Stimulated activated CD4-positive, alpha-beta T cell treated with anti-CD3 and anti-CD28 coated beads, Interleukin-1b, Interleukin-23, amount 100 ng/mL, for 4 hours (primary cell): Measurements from ENCODE around the gene ERVV-1.
"Not testable (repeated sequence)": the region's sequence is repeated elsewhere in the genome, so short reads cannot be mapped to it uniquely, and the experiment has no call there.

Experiments
- DNase-seq, 2 donors: peaks; one replicate each; pipeline ENCODE4 v3.0.0-alpha.2; 2020; ENCODE audit warnings: low read depth in 2 of 2

The ERVV-1 gene

GRCh38 chr19:53019684-53020083 lies 6.0 kb downstream of the ERVV-1 start:
- no peak for DNase-seq

GRCh38 chr19:53028306-53028705 lies 14.6 kb downstream of the ERVV-1 start:
- DNase-seq, result not testable (repeated sequence)

- DNase-seq, result no peak
Observed at GRCh38 chr19:53034054-53034453, 20.3 kb downstream of the ERVV-1 start.

GRCh38 chr19:53034948-53035675 lies 21.4 kb downstream of the ERVV-1 start:
- no peak for DNase-seq

- DNase-seq, result no peak
Observed at GRCh38 chr19:53037101-53038097, 23.7 kb downstream of the ERVV-1 start.

- no peak for DNase-seq
Observed at GRCh38 chr19:53041366-53041765, 27.6 kb downstream of the ERVV-1 start.

GRCh38 chr19:53045536-53045935 lies 31.8 kb downstream of the ERVV-1 start:
- DNase-seq, result no peak

GRCh38 chr19:53047379-53047778 lies 33.7 kb downstream of the ERVV-1 start:
- no peak for DNase-seq

- no peak for DNase-seq
Observed at GRCh38 chr19:53055117-53055516, 41.4 kb downstream of the ERVV-1 start.

GRCh38 chr19:53057904-53058580 lies 44.3 kb downstream of the ERVV-1 start:
- no peak for DNase-seq
